NAMALWA (cell line): ENCODE measurements around the gene RBM43.

Experiments used
- DNase-seq: peaks from one replicate; pipeline ENCODE4 v3.0.0-alpha.2; 2015; ENCODE audit warnings: low spot score

The RBM43 gene

DNA sequence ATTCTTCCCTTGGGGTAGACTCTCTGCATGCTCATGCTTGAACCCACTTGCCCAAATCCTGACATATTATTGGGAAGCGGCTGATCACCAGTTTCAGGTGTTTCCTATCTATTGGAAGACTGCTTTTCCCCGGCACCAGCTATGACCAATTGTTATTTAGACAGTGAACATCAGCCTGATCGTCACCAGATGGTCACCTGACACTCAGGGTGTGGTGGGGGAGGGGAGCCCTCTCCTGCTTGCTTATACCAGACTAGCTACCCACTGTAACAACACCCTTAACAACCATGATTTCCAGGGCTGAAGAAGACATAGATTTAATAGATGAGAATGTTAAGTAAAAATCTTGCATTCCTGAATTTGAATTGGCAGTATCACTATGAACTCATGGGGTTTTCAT, 44.3 kb downstream of the RBM43 start:
- DNase-seq: no peak

DNA sequence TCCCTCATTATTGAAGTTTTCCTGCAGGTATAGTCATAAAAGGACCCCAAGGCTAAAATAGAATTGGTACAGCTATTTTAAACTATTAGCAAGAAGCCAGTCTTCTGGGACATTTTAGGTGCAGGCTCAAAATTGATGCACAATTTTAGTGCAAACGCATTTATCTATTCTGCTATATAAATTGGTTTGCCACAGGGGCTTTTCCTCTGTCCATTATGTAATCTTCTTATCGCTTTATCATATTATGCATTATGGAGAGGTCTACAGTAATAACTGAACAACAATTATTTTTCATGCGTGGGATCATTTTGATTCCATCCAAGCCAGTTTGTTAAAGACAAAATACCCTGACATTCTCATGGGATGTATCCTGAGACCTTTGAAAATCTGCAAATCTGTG, 54.6 kb downstream of the RBM43 start:
- DNase-seq: no peak

DNA sequence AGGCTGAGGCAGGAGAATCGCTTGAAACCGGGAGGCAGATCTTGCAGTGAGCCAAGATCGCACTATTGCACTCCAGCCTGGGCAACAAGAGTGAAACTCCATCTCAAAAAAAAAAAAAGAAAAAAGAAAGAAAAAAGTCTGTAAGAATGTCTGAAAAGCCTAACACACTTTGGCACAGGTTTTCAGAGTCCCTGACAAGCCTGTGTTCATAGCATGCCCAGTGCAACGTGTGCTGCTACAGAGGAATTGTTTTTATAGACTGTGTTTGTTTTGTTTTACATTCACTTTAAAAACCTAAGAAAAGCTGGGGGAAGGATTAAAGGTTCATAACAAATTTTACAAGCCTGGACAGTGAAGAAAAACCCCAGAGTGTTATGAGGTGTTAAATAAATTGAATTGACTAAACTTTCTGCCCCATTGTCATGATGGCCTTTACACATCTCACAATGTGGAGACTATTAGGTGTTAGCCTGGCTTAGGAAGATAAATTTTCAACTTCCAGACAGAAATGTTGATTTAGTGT, 55.2 kb downstream of the RBM43 start:
- DNase-seq: no peak

DNA sequence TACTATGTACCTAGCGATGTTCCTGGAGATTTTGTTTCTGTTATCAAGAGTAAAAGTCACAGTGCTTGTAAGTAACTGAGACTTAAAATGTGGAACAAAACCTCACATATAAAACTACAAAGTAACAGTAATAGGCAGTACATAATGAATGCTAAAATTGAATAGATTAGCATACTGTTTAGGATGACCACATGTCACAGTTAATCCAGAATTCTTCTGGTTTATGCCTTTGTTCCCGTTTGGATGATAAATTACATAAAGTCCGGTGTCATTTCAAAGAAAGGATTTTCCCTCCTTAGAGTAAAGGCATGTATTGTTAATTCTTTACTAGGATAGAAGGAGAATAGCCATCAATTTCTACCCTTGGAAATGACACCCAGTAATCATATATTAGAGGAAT, 56.1 kb downstream of the RBM43 start:
- no peak for DNase-seq

DNA sequence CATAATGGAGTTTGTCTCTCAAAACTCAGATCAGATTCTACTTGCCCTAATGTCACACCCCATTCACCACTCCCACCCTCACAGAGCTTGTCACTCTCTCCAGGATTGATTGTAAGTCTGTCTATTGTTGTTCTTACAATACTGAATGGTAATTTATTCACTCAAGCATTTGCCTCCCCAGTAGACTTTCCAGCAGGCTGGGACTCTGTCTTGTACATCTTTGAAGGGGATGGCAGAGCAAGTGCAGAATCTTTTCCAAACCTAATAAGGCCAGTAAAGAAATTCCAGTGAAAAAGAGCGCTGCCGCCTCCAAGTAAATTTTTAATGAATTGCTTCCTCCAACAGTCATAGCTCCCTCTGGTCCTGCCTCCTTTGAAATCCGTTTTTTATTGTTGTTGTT, 56.9 kb downstream of the RBM43 start:
- DNase-seq: no peak

DNA sequence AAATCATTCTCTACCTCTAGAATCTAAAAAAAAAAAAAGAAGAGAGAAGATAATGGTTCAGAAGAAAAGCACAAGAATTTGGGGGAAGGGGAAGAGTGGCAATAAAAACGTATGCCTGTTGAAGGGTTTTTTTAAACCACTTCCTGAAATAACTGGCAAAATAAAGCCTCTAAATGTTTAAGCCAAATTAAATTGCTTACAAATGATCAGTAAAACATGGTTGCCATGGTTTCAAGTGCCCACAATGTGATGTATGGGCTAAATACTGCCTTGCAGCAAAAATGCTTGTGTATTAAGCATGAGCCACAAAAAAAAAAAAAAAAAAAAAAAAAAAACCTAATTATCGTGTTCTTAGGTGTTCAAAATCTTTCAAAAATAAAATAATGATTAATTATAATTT, 60.8 kb downstream of the RBM43 start:
- no peak for DNase-seq

DNA sequence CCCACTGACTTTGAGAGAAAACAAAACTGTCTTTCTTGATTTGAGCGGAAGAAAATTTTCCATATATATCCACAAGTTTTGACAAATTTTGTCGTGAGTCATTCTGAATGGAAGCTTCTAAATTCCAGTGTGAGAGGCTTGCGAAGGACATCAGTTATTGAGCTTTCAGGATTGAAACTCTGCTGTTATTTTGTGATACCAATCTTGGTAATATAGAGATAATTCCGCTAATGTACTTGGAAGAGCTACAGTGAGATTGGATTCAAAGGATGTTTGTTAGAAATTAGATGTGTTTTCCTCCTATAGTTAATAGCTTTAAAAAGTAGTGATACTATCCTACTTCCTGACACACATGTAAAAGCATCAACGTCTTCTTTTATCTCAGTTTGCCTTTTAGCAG, 61.4 kb downstream of the RBM43 start:
- DNase-seq: no peak

DNA sequence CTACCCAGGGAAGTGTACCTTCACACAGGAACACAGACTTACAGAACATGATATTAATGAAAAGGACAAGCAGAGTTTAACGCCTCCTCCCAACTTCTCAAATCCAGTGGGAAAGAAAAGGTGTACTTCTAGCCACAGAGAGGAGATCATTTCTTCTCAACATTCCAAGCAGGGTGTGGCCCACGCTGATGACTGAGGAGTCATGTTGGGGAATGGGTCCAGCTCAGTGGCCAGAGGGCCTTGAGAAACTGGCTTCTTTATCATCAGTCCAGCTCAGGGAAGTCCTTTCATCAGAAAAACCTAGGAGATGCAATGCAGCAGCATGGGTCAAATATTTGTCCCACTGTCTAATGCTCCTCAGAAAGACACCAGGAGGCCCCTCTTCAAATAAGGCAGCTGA, 63.0 kb downstream of the RBM43 start:
- no peak for DNase-seq
